G401.6 (cell line): ENCODE data around the gene STPG2.
A peak's percentile ranks its signal among the peaks of the same experiment; 100 is the strongest.
"Not testable (repeated sequence)": the region's sequence is repeated elsewhere in the genome, so short reads cannot be mapped to it uniquely, and the experiment has no call there.

Source experiments
- FAIRE-seq: peaks from 2 replicates; lab custom pipeline; 2012; peaks lifted over from hg19 to GRCh38; lab: Jason Lieb, UNC

STPG2 gene

DNA sequence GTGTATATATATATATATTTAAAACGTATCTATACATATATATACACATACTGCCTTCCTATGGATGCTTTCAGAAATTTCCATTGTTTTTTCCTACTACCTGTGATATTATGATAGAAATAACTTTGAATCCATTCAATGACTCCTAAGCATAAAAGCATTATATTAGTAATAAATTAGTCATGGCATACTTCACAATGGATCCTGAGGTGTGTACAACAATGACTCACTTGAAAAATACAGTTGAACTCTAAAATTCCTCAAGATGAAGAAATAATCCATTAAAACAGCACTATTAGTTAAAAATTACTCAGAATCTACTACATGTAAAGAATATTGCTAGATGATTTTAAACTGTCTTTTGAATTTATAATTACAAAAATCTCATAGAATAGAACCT lies 201.1 kb downstream of the STPG2 start:
- no peak for FAIRE-seq

DNA sequence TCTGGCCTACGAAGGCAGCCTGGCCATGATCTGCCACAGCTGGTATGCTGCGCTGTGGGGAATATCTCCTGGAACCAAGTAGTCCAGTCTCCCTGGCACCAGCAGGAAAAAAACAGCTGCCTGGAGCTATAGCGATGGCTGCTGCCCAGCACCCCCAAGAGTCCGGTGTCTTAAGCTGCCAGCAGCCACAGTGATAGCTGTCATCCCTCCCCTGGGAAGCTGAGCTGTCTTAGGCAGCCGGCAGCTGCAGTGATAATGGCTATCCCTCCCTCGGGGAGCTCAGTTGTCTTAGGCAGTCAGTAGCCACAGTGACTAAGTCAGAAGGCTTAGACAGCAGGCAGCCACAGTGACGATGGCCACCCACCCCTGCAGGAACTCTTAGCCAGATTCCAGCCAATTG lies 205.1 kb downstream of the STPG2 start:
- no peak for FAIRE-seq

DNA sequence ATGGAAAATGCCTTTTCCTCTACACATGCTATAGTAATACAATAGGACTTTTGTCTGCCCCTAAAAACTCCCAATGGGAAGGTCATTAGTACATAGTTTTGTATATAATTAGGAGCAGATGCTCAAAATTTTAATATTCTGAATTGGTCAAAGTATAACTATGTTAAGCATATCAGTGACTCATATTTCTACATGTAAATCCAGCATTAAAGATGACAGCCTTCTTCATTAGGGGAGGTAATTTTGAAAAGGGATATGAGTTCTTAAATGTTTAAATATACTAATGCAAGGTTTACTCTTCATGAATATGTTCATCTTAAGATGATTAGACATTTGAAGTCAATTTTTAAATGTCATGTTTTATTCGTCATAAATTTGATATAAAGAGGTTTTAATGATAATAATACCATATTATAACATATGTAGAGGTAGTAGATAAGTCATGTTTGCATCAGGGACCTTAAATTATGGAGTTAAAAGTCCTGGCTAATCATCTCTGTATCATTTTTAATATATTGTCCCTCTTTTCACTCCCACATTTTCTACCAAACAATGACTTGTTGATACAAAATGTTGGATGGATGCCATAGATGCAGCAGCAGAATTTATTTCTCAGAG lies 218.8 kb downstream of the STPG2 start:
- FAIRE-seq, result no peak

DNA sequence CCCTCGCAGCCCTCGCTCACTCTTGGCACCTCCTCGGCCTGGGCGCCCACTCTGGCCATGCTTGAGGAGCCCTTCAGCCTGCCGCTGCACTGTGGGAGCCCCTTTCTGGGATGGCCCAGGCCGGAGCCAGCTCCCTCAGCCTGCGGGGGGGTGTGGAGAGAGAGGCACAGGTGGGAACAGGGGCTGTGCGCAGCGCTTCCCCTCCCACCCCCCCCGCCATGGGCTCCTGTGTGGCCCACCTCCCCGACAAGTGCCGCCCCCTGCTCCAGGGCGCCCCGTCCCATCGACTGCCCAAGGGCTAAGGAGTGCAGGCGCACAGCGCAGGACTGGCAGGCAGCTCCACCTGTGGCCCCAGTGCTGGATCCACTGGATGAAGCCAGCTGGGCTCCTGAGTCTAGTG lies 220.2 kb downstream of the STPG2 start:
- FAIRE-seq, result no peak

DNA sequence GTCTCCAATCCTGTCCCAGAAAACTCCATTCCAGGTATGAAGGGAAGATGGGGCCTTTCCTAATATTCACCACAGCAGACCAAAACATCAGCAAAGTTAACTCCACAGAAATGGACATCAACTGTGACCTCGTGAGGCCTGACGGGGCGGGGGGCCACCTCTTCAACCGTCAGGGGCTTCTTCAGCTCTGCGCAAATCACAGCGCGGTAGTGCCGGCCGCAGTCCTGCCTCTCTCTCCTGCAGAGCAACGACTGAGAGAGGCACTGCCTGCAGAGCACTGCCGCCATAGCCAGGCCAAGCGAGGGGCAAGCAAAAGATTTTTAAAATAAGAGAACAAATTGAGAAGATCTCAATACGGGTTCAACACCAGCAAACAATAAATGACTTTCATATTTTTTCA lies 226.2 kb downstream of the STPG2 start:
- no peak for FAIRE-seq

DNA sequence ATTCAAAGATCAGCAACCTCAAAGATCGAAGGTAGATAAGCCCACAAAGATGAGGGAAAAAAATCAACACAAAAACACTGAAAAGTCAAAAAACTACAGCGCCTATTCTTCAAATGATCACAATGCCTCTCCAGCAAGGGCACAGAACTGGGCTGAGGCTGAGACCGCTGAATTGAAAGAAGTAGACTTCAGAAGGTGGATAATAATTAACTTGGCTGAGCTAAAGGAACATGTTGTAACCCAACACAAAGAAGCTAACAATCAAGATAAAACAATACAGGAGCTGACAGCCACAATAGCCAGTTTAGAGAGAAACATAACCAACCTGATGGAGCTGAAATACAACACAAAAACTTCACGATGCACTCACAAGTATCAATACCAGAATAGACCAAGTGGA lies 231.1 kb downstream of the STPG2 start:
- FAIRE-seq, result no peak

DNA sequence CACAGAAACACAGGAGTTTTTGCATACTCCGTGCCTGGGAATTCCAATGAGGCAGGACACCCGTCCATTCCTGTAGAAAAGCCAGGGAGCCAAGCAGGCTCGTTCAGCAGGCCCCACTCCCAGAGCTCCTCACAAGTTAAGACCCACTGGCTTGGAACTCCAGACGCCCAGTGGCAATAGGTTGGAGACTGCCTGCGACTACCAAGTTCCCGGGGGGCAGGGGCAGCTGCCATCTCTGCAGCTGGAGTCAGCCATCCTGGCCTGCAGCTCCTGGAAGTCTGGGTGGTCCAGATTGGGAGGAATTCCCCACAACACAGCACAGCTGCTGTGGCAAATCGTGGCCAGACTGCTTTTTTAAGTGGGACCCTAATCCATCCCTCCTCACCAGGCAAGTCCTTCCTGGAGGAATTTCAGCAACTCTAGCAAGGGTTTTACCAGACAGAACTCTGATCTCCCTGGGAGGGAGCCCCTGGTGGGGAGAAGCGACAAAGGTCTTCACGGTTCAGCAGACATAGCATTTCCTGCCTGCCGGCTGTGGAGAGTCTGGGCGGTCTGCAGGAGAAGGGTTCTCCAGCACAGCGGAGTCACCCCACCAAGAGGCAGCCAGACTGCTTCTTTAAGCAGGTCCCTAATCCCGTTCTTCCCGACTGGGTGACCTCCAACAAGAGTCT lies 231.9 kb downstream of the STPG2 start:
- FAIRE-seq, result no peak

DNA sequence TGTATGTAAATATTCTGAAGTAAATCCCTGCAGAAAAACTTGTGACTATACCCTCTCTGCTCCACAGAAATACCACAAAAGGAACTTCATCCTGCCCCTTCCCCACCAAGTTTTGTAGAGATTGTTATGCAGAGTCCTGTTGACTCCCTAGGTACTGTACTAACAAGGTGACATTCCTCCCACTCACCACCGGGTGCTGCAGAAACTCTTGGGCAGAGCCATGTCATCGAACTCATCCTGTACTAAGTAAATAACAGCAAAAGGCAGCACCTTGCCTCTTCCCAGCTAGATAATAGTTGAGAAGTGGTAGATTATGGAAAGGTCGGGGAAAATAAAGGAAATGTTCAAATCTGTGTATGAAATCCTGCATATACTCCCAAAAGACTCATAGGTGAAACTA lies 233.3 kb downstream of the STPG2 start:
- FAIRE-seq, result no peak

DNA sequence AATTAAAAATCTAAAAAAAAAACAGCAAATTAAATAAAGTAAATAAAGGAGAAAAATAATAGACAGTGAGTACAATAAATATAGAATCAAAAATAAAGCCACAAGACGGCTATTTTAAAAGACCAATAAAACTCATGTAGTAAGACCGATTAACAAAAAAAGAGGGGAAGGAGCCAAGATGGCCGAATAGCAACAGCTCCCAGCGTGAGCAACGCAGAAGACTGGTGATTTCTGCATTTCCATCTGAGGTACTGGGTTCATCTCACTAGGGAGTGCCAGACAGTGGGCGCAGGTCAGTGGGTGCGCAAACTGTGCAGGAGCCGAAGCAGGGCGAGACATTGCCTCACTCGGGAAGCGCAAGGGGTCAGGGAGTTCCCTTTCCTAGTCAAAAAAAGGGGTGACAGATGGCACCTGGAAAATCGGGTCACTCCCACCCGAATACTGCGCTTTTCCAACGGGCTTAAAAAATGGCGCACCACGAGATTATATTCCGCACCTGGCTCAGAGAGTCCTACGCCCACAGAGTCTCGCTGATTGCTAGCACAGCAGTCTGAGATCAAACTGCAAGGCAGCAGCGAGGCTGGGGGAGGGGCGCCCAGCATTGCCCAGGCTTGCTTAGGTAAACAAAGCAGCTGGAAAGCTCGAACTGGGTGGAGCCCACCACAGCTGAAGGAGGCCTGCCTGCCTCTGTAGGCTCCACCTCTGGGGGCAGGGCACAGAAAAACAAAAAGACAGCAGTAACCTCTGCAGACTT lies 239.7 kb downstream of the STPG2 start:
- FAIRE-seq, result not testable (repeated sequence)

DNA sequence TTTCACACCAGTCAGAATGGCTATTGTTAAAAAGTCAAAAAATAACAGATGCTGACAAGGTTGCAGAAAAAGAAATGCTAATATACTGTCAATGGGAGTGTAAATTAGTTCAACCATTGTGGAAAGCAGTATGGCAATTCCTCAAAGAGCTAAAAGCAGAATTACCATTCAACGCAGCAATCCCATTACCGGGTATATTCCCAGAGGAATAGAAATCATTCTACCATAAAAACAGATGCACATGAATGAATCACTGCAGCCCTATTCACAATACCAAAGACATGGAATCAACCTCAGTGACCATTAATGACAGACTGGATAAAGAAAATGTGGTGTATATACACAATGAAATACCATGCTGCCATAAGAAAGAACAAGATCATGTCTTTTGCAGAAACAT lies 243.0 kb downstream of the STPG2 start:
- FAIRE-seq, result no peak

DNA sequence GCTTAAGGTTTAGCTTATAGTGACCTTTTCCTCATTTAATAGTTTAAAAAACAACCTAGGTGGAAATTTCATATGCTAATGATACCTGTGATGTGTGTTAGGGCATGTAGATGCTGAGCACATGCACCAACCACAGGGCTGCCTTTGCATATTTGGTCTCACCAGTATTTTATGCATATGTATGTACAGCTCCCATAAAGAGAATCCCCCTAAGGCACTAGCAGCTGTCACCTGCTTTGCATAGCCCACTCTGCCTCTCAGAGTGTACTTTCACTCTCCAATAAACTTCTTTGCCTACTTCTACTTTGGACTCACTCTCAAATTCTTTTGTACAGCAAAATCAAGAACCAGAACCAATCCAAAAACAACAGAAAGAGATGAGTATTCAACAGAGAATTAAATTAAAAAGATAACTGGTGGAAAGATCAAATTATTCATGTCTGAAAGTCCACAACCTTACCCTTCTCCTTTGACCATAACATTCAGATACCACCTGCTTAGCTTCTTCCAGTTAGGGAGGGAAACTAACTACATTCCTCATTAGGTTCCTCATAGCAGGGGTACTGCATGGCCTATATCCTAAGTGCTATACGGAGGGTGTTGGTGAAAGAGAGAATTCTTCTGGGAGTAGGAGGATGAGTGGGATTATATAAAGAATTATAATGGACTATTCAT lies 250.5 kb downstream of the STPG2 start:
- no peak for FAIRE-seq

DNA sequence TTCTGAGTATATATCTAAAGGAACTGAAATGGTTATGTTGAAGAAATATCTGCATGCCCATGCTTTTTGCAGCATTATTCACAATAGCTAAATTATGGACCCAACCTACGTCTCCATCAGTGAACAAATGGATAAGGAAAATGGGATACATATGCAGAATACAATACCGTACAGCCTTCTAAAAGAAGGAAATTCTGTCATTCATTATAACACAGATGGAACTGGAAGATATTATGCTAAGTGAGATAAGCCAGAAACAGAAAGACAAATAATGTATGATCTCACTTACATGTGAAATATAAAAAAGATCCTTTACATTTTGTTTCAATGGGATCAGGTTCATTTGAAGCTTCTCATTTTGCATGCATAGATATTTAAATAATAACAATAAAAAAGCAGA lies 263.3 kb downstream of the STPG2 start:
- FAIRE-seq, result no peak

DNA sequence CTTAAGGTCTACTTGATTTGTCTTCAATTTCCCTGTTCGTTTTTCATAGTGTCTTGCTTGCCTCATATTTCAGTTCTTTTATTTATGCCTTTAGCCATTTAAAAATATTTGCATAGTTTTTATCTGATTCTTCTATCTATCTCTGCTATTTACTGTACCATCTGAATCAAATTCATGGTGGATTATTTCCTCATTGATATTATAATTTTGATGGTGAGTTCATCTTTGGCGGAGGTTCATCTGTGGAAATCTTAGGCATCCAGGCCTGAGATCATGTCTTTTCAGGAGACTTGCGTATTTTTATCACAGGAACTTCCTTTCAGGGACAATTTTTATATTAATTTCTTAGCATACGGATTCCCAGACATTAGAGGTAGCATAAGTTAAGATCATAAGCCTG lies 275.2 kb downstream of the STPG2 start:
- FAIRE-seq, result no peak

DNA sequence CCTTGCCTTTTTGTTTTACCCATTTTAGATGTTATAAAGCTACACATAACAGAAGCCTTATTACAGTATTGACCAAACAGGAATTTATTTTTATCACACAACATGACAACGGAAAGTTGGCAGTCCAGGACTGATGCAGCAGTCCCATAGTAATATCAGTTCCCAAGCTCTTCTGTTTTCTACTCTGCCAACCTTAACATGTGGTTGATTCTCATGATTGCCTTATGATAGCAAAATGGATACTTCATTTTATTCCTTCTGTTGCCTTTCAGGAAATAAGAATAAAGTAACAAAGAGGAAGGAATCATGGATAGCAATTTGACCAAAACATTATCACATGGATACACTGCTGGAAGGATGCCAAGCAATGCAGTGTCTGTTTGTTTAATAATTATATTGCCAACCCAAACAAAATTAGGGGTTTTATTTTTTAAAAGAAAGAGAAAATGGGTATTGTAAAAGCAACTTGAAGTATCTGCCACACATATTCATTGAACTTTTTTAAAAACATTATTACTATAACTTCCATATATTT lies 275.7 kb downstream of the STPG2 start:
- FAIRE-seq, result no peak

DNA sequence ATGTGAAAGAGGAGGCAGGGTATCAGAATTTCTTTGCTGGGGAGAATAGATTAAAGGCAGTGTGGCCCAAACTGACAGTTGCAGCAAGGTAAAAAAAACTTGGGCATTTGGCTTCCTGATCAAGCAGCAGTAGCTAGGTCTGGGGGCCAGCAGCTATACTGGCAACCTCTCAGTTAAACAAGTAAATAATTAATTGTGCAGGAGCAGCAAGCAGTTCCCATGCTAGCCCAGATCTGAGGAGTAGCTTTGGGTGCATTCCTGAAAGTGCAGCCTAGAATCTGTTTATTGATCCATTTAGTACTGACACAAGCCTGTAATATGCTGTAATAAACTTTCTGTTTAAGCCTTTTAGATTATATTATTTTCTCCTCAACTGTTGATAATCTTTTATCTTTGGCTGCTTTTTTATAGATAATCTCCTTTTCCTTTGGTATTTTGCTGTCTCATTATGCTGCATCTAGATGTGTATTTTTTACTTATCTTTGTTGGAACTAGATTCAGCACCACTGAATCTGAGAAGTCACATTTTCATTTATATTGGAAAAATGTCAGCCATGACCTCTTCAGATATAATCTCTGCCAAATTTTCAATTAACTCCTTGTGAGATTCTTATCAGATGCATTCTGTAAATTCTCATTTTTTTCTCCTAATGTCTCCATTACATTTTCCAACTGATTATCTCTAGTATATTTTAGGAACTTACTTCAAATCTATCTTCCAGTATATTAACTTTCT lies 276.3 kb downstream of the STPG2 start:
- FAIRE-seq, result no peak

DNA sequence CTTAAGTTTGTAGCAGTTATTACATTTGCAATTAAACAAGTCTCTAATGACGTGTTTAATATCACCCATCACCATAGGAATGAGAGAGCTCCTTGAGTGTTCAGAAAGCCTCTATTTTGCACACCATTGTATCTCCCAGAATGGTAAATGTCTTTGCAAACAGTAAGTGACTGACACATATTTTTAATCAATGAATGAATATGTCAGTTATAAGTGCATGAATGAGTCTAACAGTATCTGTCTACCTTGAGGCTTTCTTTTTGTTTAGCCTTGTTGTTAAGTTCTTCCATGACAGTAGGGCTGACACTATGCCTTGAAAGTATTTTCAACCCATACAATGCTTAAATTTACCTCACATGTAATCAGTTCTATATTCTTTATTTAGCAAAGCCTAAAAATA lies 292.2 kb downstream of the STPG2 start:
- FAIRE-seq, result no peak

DNA sequence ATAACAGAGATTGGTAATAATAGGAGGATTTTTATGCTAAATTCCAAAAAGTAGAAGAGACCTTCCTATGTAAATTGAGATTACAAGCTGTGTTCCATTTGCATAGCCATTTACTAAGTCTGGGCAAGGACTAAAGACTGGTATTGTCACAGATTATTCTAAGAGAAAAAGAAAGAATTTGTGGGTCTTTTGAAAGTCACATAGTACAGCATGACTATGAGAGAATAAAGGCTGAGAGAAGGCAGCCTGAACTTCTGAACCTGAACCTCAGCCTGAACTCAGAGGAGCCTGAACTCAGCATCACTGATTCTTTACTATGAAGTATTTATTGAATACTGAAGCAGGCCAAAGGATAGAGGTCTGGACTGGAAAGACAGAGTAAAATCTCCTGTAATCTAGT lies 297.5 kb downstream of the STPG2 start:
- no peak for FAIRE-seq

DNA sequence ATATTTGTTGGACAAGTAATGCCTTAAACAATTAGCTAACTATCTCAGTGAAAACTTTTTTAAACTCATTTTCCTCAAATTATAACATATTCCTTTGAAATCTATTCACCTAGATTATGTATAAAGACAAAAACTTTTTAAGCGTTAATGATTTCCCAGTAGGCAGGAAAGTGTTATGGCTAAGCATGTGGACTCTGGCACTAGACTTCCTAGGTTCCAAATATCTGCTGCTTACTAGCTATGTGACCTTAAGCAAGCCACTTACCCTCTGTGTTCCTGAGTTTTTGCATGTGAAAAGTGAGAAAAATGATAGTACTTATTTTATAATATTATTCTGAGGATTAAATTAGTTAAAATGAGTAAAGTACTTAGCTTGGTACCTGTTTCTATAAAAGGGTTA lies 301.8 kb downstream of the STPG2 start:
- FAIRE-seq, result no peak

DNA sequence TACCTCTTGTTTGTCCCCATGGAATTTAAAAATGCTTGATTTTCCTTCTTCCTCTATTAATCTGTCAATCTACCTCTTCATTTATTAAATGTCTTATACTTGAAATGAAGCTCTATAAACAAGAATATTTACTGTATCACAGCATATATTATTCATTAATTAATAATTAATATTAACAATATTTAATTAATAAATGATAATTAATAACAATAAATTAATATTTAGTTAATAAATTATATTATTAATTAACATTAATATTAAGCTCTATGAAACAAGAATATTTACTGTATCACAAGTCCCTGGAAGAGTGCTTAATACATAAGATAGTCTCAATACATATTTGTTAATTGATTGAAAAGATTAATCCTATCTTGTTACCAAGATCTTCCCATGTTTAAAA lies 306.6 kb downstream of the STPG2 start:
- peak; percentile 85 for FAIRE-seq

DNA sequence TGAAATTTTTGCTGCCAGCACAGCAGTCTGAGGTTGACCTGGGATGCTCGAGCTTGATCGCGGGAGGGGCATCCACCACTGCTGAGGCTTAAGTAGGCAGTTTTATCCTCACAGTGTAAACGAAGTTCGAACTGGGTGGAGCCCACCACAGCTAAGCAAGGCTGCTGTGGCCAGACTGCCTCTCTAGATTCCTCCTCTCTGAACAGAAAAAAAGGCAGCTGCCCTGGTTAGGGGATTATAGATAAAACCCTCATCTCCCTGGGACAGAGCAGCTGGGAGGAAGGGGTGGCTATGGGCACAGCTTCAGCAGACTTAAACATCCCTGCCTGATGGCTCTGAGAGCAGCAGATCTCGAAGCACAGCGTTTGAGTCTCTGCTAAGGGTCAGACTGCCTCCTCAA lies 314.6 kb downstream of the STPG2 start:
- FAIRE-seq, result no peak

DNA sequence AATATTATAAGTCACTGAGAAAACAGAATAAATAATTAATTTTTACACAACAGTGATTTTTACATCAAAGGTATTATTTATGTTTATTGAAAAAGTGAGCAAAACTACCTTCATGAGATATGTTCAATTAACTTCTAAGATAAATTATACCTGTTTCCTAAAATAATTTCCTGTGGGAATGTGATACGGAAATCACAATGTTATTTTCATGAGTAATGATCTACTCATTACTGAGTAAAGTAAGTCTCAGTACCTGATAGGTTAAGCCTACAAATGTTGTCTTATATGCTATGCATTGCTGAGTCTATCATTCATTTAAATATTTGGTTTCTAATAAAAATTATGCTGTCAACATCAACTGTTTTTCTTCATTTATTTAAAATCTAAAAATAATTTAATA lies 324.0 kb downstream of the STPG2 start:
- peak; percentile 80 for FAIRE-seq

DNA sequence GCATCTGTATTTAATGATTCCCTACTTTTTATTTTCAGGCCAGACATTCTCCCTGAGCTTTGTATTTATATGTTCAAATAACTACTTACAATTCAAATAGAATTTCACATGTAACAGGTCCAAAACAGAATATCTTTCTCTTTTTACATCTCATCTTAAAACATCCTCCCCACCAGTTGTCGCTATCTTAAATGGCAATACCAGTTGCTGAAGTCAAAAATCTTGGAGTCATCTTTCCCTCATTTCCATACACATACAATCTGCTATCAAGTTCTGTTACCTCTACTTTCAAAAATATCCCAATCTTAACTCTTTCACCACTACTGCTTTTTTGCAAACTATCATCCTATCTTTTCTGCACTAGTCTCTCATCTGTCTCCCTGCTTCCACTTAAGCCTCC lies 330.5 kb downstream of the STPG2 start:
- no peak for FAIRE-seq
